Keratinocyte (primary cell): ENCODE results near the gene BCL2L1. TPM values are rescaled to one million over a fixed set of nuclear protein-coding genes. Genes with fewer than 3 reads are reported as not detected.
A peak's percentile ranks its signal among the peaks of the same experiment; 100 is the strongest.
"Not testable (repeated sequence)": the region's sequence is repeated elsewhere in the genome, so short reads cannot be mapped to it uniquely, and the experiment has no call there.

Experiments used
- DNase-seq: peaks from one replicate; pipeline ENCODE4 v3.0.0-alpha.2; 2011; ENCODE audit warnings: low read depth, missing footprints, low spot score
- FAIRE-seq: peaks from 2 replicates; lab custom pipeline; 2011; peaks lifted over from hg19 to GRCh38; lab: Jason Lieb, UNC
- H2AFZ ChIP-seq: 2 replicates; pipeline ENCODE4 v1.6.0; 2012; ENCODE audit warnings: low read length, control low read depth, inconsistent platforms; ENCODE audit not compliant: control insufficient read depth
- H3K27ac ChIP-seq: 2 replicates; pipeline ENCODE4 v1.5.1; 2011; ENCODE audit warnings: low read length; ENCODE audit not compliant: control insufficient read depth, insufficient read depth
- H3K27me3 ChIP-seq: 3 replicates; pipeline ENCODE4 v1.6.0; 2011; ENCODE audit warnings: low read length; ENCODE audit not compliant: control insufficient read depth, insufficient read depth; ENCODE audit errors: extremely low read depth
- H3K36me3 ChIP-seq, 2 experiments: 2 replicates in 1 of 2; 3 replicates in 1 of 2; pipeline ENCODE4 v1.5.1; 2011; ENCODE audit warnings: low read length in 2 of 2, mild to moderate bottlenecking in 1 of 2; ENCODE audit not compliant: control insufficient read depth in 2 of 2, insufficient read depth in 2 of 2; ENCODE audit errors: extremely low read depth in 1 of 2
- H3K4me1 ChIP-seq: 3 replicates; pipeline ENCODE4 v1.5.1; 2011; ENCODE audit warnings: low read length; ENCODE audit not compliant: control insufficient read depth, insufficient read depth; ENCODE audit errors: extremely low read depth
- H3K4me2 ChIP-seq: 3 replicates; pipeline ENCODE4 v1.6.0; 2011; ENCODE audit warnings: low read depth, low read length; ENCODE audit not compliant: control insufficient read depth, insufficient read depth; ENCODE audit errors: extremely low read depth
- H3K4me3 ChIP-seq, 3 experiments: fragments of 200-600 bp in 1 of 3; sonication (generic) in 1 of 3; 2 replicates in 2 of 3; 3 replicates in 1 of 3; pipeline ENCODE4 v1.5.1; 2011 to 2016; ENCODE audit warnings: low read length in 3 of 3, mild to moderate bottlenecking in 3 of 3, control low read depth in 2 of 3, inconsistent platforms in 1 of 3, low read depth in 1 of 3, mixed read lengths in 1 of 3, mixed run types in 1 of 3, moderate library complexity in 1 of 3; ENCODE audit not compliant: control insufficient read depth in 2 of 3, insufficient read depth in 2 of 3; ENCODE audit errors: extremely low read depth in 1 of 3
- H3K79me2 ChIP-seq: 2 replicates; pipeline ENCODE4 v1.6.0; 2012; ENCODE audit warnings: low read length; ENCODE audit not compliant: control insufficient read depth, insufficient read depth
- H3K9ac ChIP-seq: 3 replicates; pipeline ENCODE4 v1.6.0; 2011; ENCODE audit warnings: low read length; ENCODE audit not compliant: control insufficient read depth, insufficient read depth; ENCODE audit errors: extremely low read depth
- H3K9me1 ChIP-seq: 3 replicates; pipeline ENCODE4 v1.6.0; 2011; ENCODE audit warnings: low read length; ENCODE audit not compliant: control insufficient read depth, insufficient read depth; ENCODE audit errors: extremely low read depth
- H3K9me3 ChIP-seq: 2 replicates; pipeline ENCODE4 v1.5.1; 2012; ENCODE audit warnings: low read depth, low read length; ENCODE audit not compliant: control insufficient read depth
- H4K20me1 ChIP-seq: 3 replicates; pipeline ENCODE4 v1.6.0; 2011; ENCODE audit warnings: low read length; ENCODE audit not compliant: control insufficient read depth, insufficient read depth; ENCODE audit errors: extremely low read depth
- CTCF ChIP-seq, 3 experiments: IDR thresholded peaks in 1 of 3; conservative IDR thresholded peaks in 1 of 3; optimal IDR thresholded peaks in 1 of 3; 2 replicates in 2 of 3; 3 replicates in 1 of 3; pipeline versions ENCODE3 to v1.5.1; 2011; ENCODE audit warnings: low read length in 3 of 3, mild to moderate bottlenecking in 3 of 3, moderate library complexity in 2 of 3, control low read depth in 1 of 3, inconsistent platforms in 1 of 3; ENCODE audit not compliant: insufficient read depth in 2 of 3; ENCODE audit errors: extremely low read depth in 1 of 3
- EZH2 ChIP-seq: IDR thresholded peaks from one replicate; pipeline ENCODE4 v1.6.1; 2012; ENCODE audit warnings: inconsistent platforms, mild to moderate bottlenecking, low read length, moderate library complexity
- dilution Hi-C: fragments of 300-500 bp; cut with MboI; formaldehyde crosslinking; loops from one replicate; pipeline ENCODE4 v1.7.0; 2020; ENCODE audit warnings: low sequenced_read_pairs; ENCODE audit not compliant: extremely low pct_ligation_motif_present
- polyA plus RNA-seq, 5 experiments: library from polyadenylated mRNA; depleted of rRNA in 3 of 5; stranded (reverse) in 3 of 5; stranded (forward) in 1 of 5; unstranded in 1 of 5; fragments of >200 nt; gene quantifications; 1 replicate in 1 of 5; 2 replicates in 3 of 5; 3 replicates in 1 of 5; pipeline versions ENCODE4 v1.2.1 to v1.2.3, GENCODE V29; 2011 to 2012; ENCODE audit warnings: missing spikeins in 2 of 5, low read depth in 1 of 5, low replicate concordance in 1 of 5

Gene BCL2L1
- polyA plus RNA-seq, 1 donor (not counting 4 experiments of a cell fraction or from before 2014, with no cell fraction given), result 109 TPM

- no peak overlapping the region for H3K4me2 ChIP-seq
- H4K20me1 ChIP-seq, result no peaks in the 10 kb centered on the region
- H3K4me3 ChIP-seq, result no peak overlapping the region
- no peaks in the 10 kb centered on the region for H3K9me3 ChIP-seq
- no peak overlapping the region for H3K27ac ChIP-seq
- H3K79me2 ChIP-seq, result peaks cover 93% of the 10 kb centered on the region
- DNase-seq (no peak), FAIRE-seq (no peak)
- H3K4me1 ChIP-seq, result peaks cover 6% of the 10 kb centered on the region
- no peaks in the 10 kb centered on the region for H3K27me3 ChIP-seq
- no peak overlapping the region for H3K9ac ChIP-seq
- no peak overlapping the region for H2AFZ ChIP-seq
- no peaks in the 10 kb centered on the region for H3K9me1 ChIP-seq
- dilution Hi-C loops, result no loop called here
- TF ChIP-seq CTCF (optimal IDR thresholded peaks at IDR 0.05 in 1 of 3, IDR thresholded peaks at IDR 0.05 in 1 of 3, conservative IDR thresholded peaks at IDR 0.05 in 1 of 3; ENCODE audit: extremely low read depth in 1 of 3, insufficient read depth in 2 of 3, low read length in 3 of 3) (no peak), EZH2 (no peak)
- peaks cover 0 to 8% of the 10 kb centered on the region in 2 experiments for H3K36me3 ChIP-seq
These were observed 28.5 kb upstream of the BCL2L1 start for GRCh38 chr20:31751126-31751525.

GRCh38 chr20:31749223-31749622 is 26.6 kb upstream of the BCL2L1 start:
- FAIRE-seq (no peak), DNase-seq (no peak)
- dilution Hi-C loops, result no loop called here
- H3K9me1 ChIP-seq, result no peaks in the 10 kb centered on the region
- H3K27me3 ChIP-seq, result no peaks in the 10 kb centered on the region
- H3K9ac ChIP-seq, result no peak overlapping the region
- no peaks in the 10 kb centered on the region for H3K9me3 ChIP-seq
- no peak overlapping the region for H3K27ac ChIP-seq
- peaks cover 0 to 14% of the 10 kb centered on the region in 2 experiments for H3K36me3 ChIP-seq
- no peak overlapping the region for H3K4me3 ChIP-seq
- H2AFZ ChIP-seq, result no peak overlapping the region
- TF ChIP-seq EZH2, result no peak
- no peak overlapping the region for H3K4me2 ChIP-seq
- H3K4me1 ChIP-seq, result peaks cover 6% of the 10 kb centered on the region
- H4K20me1 ChIP-seq, result no peaks in the 10 kb centered on the region
- H3K79me2 ChIP-seq, result peaks cover 90% of the 10 kb centered on the region

DNA sequence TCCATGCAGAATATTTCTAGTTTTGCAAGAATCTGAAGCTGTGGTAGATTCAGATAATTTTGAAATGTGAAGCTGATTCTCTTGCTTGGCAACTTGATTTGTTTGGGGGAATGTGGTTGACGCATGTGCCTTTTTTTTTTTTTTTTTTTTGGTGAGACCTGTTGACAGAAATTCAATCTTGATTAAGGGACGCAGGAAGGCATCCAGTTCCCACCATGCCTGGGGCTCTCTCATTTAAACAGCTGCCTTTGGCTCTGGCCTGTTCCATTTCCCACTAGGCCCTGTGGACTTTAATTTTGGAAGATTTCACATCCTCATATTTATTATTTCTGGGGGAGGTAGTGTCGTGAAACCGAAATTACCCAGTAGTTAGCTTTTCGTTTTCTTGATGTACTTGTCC is 25.0 kb upstream of the BCL2L1 start:
- Histone ChIP-seq H3K27me3 (no peaks in the 10 kb centered on the region), H3K4me2 (peak overlapping the region; percentile 28), H4K20me1 (no peaks in the 10 kb centered on the region), H3K36me3 (peaks cover 0 to 14% of the 10 kb centered on the region in 2 experiments), H3K27ac (no peak overlapping the region), H3K4me1 (peaks cover 6% of the 10 kb centered on the region), H3K79me2 (peaks cover 87% of the 10 kb centered on the region), H3K4me3 (no peak overlapping the region), H2AFZ (no peak overlapping the region), H3K9me1 (no peaks in the 10 kb centered on the region), H3K9ac (no peak overlapping the region), H3K9me3 (no peaks in the 10 kb centered on the region)
- dilution Hi-C loops, result no loop called here
- no peak for DNase-seq
- TF ChIP-seq EZH2, result no peak
- TF ChIP-seq CTCF (optimal IDR thresholded peaks at IDR 0.05 in 1 of 3, IDR thresholded peaks at IDR 0.05 in 1 of 3, conservative IDR thresholded peaks at IDR 0.05 in 1 of 3; ENCODE audit: extremely low read depth in 1 of 3, insufficient read depth in 2 of 3, low read length in 3 of 3), result no peak
- FAIRE-seq, result no peak

DNA sequence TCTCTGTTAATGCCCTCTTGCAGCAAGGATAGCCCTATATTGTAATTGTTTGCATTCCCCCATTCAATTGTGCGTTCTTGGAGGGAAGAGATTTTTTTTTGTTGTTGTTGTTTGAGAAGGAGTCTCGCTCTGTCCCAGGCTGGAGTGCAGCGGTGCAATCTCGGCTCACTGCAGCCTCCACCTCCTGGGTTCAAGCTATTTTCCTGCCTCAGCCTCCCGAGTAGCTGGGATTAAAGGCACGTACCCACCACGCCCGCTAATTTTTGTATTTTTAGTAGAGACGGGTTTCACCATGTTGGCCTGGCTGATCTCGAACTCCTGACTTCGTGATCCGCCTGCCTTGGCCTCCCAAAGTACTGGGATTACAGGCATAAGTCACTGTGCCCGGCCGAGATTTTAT is 24.4 kb upstream of the BCL2L1 start:
- H3K27ac ChIP-seq, FAIRE-seq, H3K4me3 ChIP-seq, H2AFZ ChIP-seq, H3K9me1 ChIP-seq, H3K4me2 ChIP-seq, H3K9me3 ChIP-seq, H3K4me1 ChIP-seq, DNase-seq, dilution Hi-C loops, H3K27me3 ChIP-seq, H4K20me1 ChIP-seq, H3K9ac ChIP-seq: not testable (repeated sequence)
- peaks cover 87% of the 10 kb centered on the region for H3K79me2 ChIP-seq
- peaks cover 0 to 14% of the 10 kb centered on the region in 2 experiments for H3K36me3 ChIP-seq
